Neuron (in vitro differentiated cells): ENCODE measurements around the gene PLSCR5.

ENCODE experiments used
- H2AFZ ChIP-seq: one replicate; pipeline ENCODE4 v1.6.1; 2013; ENCODE audit warnings: low read depth, mild to moderate bottlenecking, inconsistent platforms, low read length, moderate library complexity
- H3K27me3 ChIP-seq: one replicate; pipeline ENCODE4 v1.6.1; 2013; ENCODE audit warnings: low read length; ENCODE audit not compliant: insufficient read depth
- H3K36me3 ChIP-seq: one replicate; pipeline ENCODE4 v1.6.1; 2013; ENCODE audit warnings: low read length; ENCODE audit not compliant: insufficient read depth
- H3K4me1 ChIP-seq: one replicate; pipeline ENCODE4 v1.6.1; 2013; ENCODE audit warnings: low read length; ENCODE audit not compliant: insufficient read depth
- H3K4me3 ChIP-seq: 2 replicates; pipeline ENCODE4 v1.5.1; 2013; ENCODE audit warnings: mild to moderate bottlenecking, low read length, moderate library complexity
- H3K9me3 ChIP-seq: one replicate; pipeline ENCODE4 v1.6.1; 2013; ENCODE audit warnings: low read length

Gene PLSCR5

DNA sequence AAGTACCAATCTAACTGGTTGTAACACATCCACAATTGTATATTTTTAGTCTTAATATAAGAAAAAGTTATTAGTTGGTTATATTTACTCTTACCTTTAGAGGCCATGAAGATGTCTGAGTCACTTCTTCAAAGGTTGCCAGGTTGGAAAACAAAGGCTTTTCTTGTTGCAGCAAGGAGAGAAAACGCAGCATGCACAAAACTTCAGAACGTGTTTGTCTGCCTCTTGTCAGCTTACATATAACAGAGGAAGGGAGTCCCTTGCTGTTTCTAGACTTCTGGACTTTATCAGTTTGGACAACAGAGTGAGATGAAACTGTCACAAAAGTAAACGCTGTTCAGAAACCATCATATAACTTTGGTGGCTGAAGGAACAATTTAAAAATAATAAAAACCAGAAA, at the start of gene PLSCR5:
Gene PLSCR5, minus strand, starts transcription at position 241 of the 400 bp plus-strand sequence. Its CDS starts 134 bp downstream, at position 107.
- Histone ChIP-seq H2AFZ (no peak within 1 kb of the TSS), H3K9me3 (no peaks in the 10 kb centered on the region), H3K4me3 (no peak within 1 kb of the TSS)

DNA sequence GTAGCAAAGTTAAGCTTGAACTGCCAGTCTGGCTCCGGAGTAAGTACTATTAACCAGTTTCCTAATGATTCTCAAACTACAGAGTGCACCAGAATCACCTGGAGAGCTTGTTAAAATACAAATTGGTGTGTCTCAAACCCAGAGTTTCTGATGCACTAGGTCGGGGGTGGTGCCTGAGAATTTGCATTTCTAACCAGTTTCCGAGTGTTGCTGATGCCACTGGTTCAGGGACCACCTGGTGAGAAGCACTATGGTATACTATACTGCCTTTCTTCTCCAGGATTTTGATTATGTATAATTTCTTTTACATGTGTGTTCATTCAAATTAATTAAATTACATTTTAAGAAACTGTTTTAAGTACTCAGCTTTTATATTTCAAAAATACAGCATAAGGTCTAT, 48.8 kb upstream of the PLSCR5 start:
- no peaks in the 10 kb centered on the region for H3K27me3 ChIP-seq
- peaks cover 2% of the 10 kb centered on the region for H3K4me1 ChIP-seq
- H3K36me3 ChIP-seq: no peaks in the 10 kb centered on the region
- peaks cover 2% of the 10 kb centered on the region for H3K9me3 ChIP-seq
- H2AFZ ChIP-seq: no peak overlapping the region
- H3K4me3 ChIP-seq: no peak overlapping the region

More for the DNA sequence above, at the start of gene PLSCR5:
- H3K36me3 ChIP-seq: no peaks in the 10 kb centered on the region
- H3K27me3 ChIP-seq: no peaks in the 10 kb centered on the region
- peaks cover 6% of the 10 kb centered on the region for H3K4me1 ChIP-seq

- H3K4me3 ChIP-seq: no peak overlapping the region
- H2AFZ ChIP-seq: no peak overlapping the region
- no peaks in the 10 kb centered on the region for H3K27me3 ChIP-seq
- no peaks in the 10 kb centered on the region for H3K9me3 ChIP-seq
- no peaks in the 10 kb centered on the region for H3K36me3 ChIP-seq
- peaks cover 2% of the 10 kb centered on the region for H3K4me1 ChIP-seq
These were observed 45.7 kb upstream of the PLSCR5 start for GRCh38 chr3:146650691-146651442.

- Histone ChIP-seq H3K36me3 (no peaks in the 10 kb centered on the region), H3K27me3 (no peaks in the 10 kb centered on the region), H3K9me3 (no peaks in the 10 kb centered on the region), H3K4me3 (no peak overlapping the region), H3K4me1 (no peaks in the 10 kb centered on the region), H2AFZ (no peak overlapping the region)
These were observed 41.1 kb upstream of the PLSCR5 start for GRCh38 chr3:146646261-146646660.

GRCh38 chr3:146640955-146641867, 36.1 kb upstream of the PLSCR5 start:
- H3K27me3 ChIP-seq: no peaks in the 10 kb centered on the region
- no peak overlapping the region for H2AFZ ChIP-seq
- no peaks in the 10 kb centered on the region for H3K4me1 ChIP-seq
- no peaks in the 10 kb centered on the region for H3K36me3 ChIP-seq
- no peak overlapping the region for H3K4me3 ChIP-seq
- H3K9me3 ChIP-seq: no peaks in the 10 kb centered on the region

DNA sequence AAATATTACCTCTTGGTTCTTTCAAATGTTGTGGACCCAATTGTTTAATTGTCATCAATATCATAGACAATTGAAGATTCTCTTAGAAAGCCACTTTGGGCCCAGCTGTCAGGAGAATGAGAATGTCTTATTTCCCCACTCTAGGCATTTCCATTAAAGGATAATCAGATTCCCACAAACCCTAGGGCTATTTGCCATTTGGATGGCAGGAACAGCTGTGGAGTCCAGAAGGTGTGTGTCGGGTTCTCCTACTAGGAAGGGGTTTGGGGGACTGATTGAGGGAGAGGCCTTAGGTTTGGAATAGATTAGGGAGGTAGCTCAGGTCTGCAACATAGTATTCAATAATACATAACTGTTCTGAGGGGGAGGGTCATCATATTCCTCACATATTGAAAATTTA, 35.2 kb upstream of the PLSCR5 start:
- Histone ChIP-seq H3K9me3 (no peaks in the 10 kb centered on the region), H3K27me3 (no peaks in the 10 kb centered on the region), H2AFZ (no peak overlapping the region), H3K4me1 (no peaks in the 10 kb centered on the region), H3K36me3 (no peaks in the 10 kb centered on the region), H3K4me3 (no peak overlapping the region)

DNA sequence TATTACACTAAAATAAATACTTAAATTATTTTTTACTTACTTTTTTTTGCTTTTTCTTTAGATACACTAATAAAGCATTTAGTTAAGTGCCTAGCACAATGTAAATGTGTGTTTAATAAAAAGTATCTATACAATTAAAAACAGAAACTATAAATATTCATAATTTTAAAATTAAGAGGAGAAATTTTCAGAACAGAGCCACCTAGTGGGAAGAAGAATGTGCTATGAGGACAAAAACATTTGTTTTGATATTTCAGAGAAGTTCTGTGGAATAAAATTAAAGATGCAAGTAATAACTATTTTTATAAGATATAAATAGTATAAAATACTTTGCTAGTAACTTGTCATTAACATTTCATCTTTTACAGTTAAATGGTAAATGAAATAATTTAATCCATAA, 33.6 kb upstream of the PLSCR5 start:
- no peaks in the 10 kb centered on the region for H3K27me3 ChIP-seq
- no peak overlapping the region for H3K4me3 ChIP-seq
- no peak overlapping the region for H2AFZ ChIP-seq
- H3K9me3 ChIP-seq: no peaks in the 10 kb centered on the region
- H3K36me3 ChIP-seq: no peaks in the 10 kb centered on the region
- no peaks in the 10 kb centered on the region for H3K4me1 ChIP-seq

GRCh38 chr3:146637871-146638270, 32.7 kb upstream of the PLSCR5 start:
- H3K27me3 ChIP-seq: no peaks in the 10 kb centered on the region
- no peaks in the 10 kb centered on the region for H3K9me3 ChIP-seq
- H2AFZ ChIP-seq: no peak overlapping the region
- no peaks in the 10 kb centered on the region for H3K4me1 ChIP-seq
- no peak overlapping the region for H3K4me3 ChIP-seq
- no peaks in the 10 kb centered on the region for H3K36me3 ChIP-seq

DNA sequence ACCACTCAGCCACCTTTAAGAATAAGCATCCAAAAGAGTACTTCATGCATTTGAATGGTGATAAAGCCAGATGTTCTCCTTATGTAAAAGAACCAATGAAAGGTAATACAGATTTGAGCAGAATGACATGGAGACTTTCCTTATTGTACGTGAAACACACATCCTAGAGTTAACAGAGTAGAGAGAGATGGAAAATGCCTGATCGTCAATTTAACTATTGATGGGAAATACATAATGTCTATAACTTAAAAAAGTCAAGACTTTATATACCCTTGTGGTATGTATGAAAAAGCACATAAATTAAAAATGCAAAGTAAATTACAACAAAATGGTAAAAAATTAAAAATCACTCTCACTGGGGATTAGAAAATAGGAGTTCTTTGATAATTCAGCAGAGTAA, 31.7 kb upstream of the PLSCR5 start:
- no peaks in the 10 kb centered on the region for H3K36me3 ChIP-seq
- H3K9me3 ChIP-seq: no peaks in the 10 kb centered on the region
- no peaks in the 10 kb centered on the region for H3K4me1 ChIP-seq
- H3K4me3 ChIP-seq: no peak overlapping the region
- no peak overlapping the region for H2AFZ ChIP-seq
- H3K27me3 ChIP-seq: no peaks in the 10 kb centered on the region

- no peaks in the 10 kb centered on the region for H3K4me1 ChIP-seq
- H2AFZ ChIP-seq: no peak overlapping the region
- H3K36me3 ChIP-seq: no peaks in the 10 kb centered on the region
- H3K27me3 ChIP-seq: no peaks in the 10 kb centered on the region
- no peaks in the 10 kb centered on the region for H3K9me3 ChIP-seq
- H3K4me3 ChIP-seq: no peak overlapping the region
These were observed 29.2 kb upstream of the PLSCR5 start for GRCh38 chr3:146634346-146634745.

- no peaks in the 10 kb centered on the region for H3K36me3 ChIP-seq
- no peaks in the 10 kb centered on the region for H3K9me3 ChIP-seq
- no peaks in the 10 kb centered on the region for H3K27me3 ChIP-seq
- H3K4me3 ChIP-seq: no peak overlapping the region
- no peak overlapping the region for H2AFZ ChIP-seq
- H3K4me1 ChIP-seq: peaks cover 30% of the 10 kb centered on the region
These were observed 23.5 kb upstream of the PLSCR5 start for GRCh38 chr3:146628671-146629070.

DNA sequence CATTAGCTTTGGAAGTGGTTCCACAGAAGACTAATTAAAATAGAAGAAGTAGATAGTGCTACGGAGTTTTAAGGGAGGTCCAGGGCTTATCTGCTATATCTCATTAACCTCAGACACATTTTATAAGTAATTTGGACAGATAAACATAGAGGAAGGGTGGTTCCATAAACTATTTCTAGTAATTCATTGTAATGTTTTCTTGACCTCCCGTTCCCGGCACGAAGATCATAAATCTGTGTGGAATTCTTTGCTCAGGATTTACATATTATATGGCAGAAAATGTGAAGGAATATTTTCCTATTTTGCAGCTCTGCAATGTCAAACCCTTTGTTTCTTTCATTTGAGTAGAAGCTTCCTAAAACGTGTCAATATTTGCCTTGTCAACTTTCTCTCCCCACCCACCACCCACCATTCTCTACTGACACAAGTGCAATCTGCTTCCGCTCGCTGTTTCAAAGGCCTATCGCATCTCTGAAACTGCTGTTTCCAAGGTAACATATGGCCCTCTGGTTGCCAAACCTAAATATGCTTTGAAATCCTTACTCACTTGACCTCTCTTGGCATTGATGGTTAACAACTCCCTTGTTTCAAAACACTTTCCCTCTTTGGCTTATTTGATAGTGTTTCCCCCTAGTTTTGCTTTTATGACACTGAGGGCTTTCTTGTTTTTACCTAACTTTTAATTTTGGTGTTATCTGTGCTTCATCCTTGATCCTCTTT, 21.4 kb upstream of the PLSCR5 start:
- H3K27me3 ChIP-seq: no peaks in the 10 kb centered on the region
- H3K4me3 ChIP-seq: no peak overlapping the region
- no peaks in the 10 kb centered on the region for H3K9me3 ChIP-seq

More for the DNA sequence above, 21.4 kb upstream of the PLSCR5 start:
- Histone ChIP-seq H3K4me1 (peaks cover 35% of the 10 kb centered on the region), H3K36me3 (no peaks in the 10 kb centered on the region), H2AFZ (no peak overlapping the region)
